22Rv1 (cell line): ENCODE measurements around the gene GIPC3.

Source experiments
- CTCF ChIP-seq: fragments of 450-650 bp; IDR thresholded peaks from 2 replicates; pipeline ENCODE4 v1.5.1; 2017; ENCODE audit warnings: mild to moderate bottlenecking
- ZFX ChIP-seq: fragments of 450-650 bp; IDR thresholded peaks from 2 replicates; pipeline ENCODE4 v1.6.1; 2017; ENCODE audit warnings: antibody characterized with exemption, borderline replicate concordance

- no peak for TF ChIP-seq ZFX
- no peak for TF ChIP-seq CTCF
Observed at GRCh38 chr19:3573162-3573857, 12.0 kb upstream of the GIPC3 start.
